PFSK-1 (cell line): ENCODE data around the gene TMEM82.

Experiments
- SIN3A ChIP-seq: IDR thresholded peaks from 2 replicates; pipeline ENCODE4 v1.6.1; 2012; ENCODE audit warnings: mild to moderate bottlenecking, low read length, moderate library complexity, borderline replicate concordance; ENCODE audit not compliant: insufficient read depth
- TAF1 ChIP-seq: IDR thresholded peaks from 2 replicates; pipeline ENCODE4 v1.6.1; 2012; ENCODE audit warnings: low read length, control low read depth, borderline replicate concordance; ENCODE audit not compliant: insufficient read depth
- TF ChIP-seq, protein P1 (sequence below), 2 experiments: IDR thresholded peaks; 2 replicates each; pipeline versions ENCODE4 v1.6.1 to v1.8.0; 2011 to 2012; ENCODE audit warnings: low read depth in 2 of 2, low read length in 2 of 2, control low read depth in 1 of 2, inconsistent platforms in 1 of 2, mild to moderate bottlenecking in 1 of 2, moderate library complexity in 1 of 2; ENCODE audit not compliant: insufficient read depth in 1 of 2

DNA sequence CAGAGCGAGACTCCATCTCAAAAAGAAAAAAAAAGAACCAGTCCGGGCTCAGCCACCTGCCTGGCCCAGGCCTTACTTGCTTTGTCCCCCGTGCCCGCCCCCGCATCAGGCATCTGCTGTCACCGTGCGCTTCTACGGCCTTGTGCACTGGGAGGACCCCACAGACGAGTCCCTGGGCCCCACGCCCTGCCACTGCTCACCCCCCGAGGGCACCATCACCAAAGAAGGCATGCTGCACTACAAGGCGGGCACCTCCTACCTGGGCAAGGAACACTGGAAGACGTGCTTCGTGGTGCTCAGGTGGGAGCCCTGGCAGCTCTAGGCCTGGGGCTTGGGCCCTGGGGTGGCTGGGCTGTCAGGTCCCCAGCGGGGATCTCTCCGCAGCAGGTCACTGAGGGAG, 11.9 kb upstream of the TMEM82 start:
- no peak for TF ChIP-seq TAF1
- no peak for TF ChIP-seq SIN3A
- TF ChIP-seq, protein P1, sequence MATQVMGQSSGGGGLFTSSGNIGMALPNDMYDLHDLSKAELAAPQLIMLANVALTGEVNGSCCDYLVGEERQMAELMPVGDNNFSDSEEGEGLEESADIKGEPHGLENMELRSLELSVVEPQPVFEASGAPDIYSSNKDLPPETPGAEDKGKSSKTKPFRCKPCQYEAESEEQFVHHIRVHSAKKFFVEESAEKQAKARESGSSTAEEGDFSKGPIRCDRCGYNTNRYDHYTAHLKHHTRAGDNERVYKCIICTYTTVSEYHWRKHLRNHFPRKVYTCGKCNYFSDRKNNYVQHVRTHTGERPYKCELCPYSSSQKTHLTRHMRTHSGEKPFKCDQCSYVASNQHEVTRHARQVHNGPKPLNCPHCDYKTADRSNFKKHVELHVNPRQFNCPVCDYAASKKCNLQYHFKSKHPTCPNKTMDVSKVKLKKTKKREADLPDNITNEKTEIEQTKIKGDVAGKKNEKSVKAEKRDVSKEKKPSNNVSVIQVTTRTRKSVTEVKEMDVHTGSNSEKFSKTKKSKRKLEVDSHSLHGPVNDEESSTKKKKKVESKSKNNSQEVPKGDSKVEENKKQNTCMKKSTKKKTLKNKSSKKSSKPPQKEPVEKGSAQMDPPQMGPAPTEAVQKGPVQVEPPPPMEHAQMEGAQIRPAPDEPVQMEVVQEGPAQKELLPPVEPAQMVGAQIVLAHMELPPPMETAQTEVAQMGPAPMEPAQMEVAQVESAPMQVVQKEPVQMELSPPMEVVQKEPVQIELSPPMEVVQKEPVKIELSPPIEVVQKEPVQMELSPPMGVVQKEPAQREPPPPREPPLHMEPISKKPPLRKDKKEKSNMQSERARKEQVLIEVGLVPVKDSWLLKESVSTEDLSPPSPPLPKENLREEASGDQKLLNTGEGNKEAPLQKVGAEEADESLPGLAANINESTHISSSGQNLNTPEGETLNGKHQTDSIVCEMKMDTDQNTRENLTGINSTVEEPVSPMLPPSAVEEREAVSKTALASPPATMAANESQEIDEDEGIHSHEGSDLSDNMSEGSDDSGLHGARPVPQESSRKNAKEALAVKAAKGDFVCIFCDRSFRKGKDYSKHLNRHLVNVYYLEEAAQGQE (IDR thresholded peaks at IDR 0.05; ENCODE audit: insufficient read depth in 1 of 2, low read depth in 2 of 2, low read length in 2 of 2), result no peak
